ENCODE measurements around the gene RASEF.

The RASEF gene

DNA sequence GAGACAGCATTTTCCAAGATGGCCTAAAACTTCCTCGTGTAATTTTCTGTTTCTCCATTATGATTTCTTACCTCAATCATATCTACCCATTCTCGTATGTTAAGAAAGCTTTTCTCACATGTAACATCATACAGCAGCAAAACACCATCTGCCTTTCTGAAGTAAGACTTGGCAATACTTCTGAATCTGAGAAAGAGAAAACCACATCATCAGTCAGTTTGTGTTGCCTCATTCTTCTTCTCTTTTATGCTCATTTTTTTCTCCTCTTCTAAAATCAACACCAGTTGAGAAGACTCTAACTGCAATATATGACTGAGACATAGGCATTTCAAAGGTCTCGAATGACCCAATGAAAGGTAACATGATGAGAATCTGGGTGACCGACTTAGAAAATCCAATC, 66.0 kb downstream of the RASEF start:
- TF ChIP-seq, protein P1, sequence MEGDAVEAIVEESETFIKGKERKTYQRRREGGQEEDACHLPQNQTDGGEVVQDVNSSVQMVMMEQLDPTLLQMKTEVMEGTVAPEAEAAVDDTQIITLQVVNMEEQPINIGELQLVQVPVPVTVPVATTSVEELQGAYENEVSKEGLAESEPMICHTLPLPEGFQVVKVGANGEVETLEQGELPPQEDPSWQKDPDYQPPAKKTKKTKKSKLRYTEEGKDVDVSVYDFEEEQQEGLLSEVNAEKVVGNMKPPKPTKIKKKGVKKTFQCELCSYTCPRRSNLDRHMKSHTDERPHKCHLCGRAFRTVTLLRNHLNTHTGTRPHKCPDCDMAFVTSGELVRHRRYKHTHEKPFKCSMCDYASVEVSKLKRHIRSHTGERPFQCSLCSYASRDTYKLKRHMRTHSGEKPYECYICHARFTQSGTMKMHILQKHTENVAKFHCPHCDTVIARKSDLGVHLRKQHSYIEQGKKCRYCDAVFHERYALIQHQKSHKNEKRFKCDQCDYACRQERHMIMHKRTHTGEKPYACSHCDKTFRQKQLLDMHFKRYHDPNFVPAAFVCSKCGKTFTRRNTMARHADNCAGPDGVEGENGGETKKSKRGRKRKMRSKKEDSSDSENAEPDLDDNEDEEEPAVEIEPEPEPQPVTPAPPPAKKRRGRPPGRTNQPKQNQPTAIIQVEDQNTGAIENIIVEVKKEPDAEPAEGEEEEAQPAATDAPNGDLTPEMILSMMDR (IDR thresholded peaks at IDR 0.05; ENCODE audit: low read depth, low read length, missing control alignments): no peak
- Histone ChIP-seq H3K27ac (no peak overlapping the region), H3K27me3 (replicated peaks) (no peaks in the 10 kb centered on the region), H3K4me3 (ENCODE audit: low read depth, low read length) (no peak overlapping the region), H3K36me3 (replicated peaks) (no peaks in the 10 kb centered on the region)
- in situ Hi-C loops (cut with HindIII; ENCODE audit: low pct_ligation_motif_present, low sequenced_read_pairs): no loop called here
- DNase-seq: no peak

DNA sequence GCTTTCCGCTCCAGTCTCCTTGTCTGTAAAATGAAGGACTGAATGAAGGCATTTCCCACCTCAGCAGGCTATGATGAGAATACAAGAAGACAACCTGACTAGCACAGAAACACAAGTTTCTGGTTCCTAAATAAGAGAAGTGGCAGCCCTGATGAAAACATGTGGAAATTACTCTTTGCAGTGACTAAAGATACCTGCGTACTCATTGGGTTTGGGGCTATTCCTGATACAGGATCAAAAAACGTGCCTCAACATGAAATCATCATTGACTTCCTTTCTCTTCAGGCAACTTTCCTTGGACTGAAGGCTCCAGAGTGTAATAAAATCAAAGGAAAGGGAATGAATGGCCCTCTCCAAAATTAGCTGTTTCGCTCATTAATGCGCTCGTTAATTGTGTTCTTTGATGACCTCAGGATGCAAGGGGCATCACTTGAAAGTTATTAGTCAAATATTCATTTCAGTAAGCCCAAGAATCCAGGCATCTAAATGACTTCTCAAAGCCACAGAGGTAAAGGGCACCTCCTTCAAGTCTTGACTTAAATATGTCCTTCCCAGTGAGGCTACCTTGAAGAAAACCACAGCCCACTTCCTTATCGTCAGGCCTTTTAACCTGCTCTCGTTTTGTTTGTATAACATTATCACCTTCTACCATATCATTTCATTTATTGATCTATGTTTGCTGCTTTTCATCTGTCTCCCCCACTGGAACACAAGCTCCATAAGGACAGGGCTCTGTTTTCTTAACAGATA, 68.9 kb downstream of the RASEF start:
- TF ChIP-seq, protein P1 (IDR thresholded peaks at IDR 0.05; ENCODE audit: low read depth, low read length, missing control alignments): no peak
- Histone ChIP-seq H3K27me3 (replicated peaks) (no peaks in the 10 kb centered on the region), H3K36me3 (replicated peaks) (no peaks in the 10 kb centered on the region), H3K4me3 (ENCODE audit: low read depth, low read length) (no peak overlapping the region), H3K27ac (no peak overlapping the region)
- in situ Hi-C loops (cut with HindIII; ENCODE audit: low pct_ligation_motif_present, low sequenced_read_pairs): no loop called here
- no peak for DNase-seq

DNA sequence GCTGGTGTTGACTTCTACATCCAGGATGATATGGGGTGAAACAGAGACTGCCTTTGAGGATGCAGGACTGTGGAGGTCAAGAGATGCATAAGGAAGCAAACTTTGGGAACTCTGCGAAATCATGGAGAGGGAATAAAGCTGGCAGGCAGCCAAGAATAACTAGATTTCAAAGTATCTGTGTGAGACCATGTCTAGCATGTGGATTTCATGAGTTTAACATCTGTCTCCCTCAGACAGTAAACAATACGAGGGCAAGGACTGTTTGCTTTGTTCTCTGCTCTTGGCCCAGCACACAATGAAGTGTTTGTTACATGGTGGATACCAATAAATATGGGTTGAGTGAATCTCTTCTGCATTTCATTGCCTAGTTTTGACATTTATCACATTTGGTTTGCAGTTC, 71.3 kb downstream of the RASEF start:
- no peak overlapping the region for H3K27ac ChIP-seq
- no peaks in the 10 kb centered on the region for H3K36me3 ChIP-seq (replicated peaks)
- TF ChIP-seq, protein P1 (IDR thresholded peaks at IDR 0.05; ENCODE audit: low read depth, low read length, missing control alignments): no peak
- no peak overlapping the region for H3K4me3 ChIP-seq (ENCODE audit: low read depth, low read length)
- peak; percentile 7 for DNase-seq
- H3K27me3 ChIP-seq (replicated peaks): no peaks in the 10 kb centered on the region
- in situ Hi-C loops (cut with HindIII; ENCODE audit: low pct_ligation_motif_present, low sequenced_read_pairs): no loop called here

DNA sequence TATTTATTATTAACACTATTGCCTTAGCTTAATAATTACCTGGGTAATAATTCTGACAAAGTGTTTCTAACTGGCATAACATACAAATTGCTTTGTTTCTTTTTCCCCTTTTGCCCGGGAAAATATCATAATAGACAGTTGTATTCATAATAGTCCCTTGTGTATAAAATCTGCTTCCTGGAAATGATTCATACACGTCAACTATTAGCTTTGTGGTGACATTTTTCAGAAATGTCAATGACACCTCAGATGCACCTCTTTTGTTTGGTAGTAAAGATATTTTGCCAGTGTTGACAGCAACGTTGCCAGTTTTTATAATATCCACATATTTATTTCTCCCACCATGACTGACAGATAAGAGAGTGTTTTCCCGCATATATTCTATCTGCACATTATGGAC, 73.0 kb downstream of the RASEF start:
- TF ChIP-seq, protein P1 (IDR thresholded peaks at IDR 0.05; ENCODE audit: low read depth, low read length, missing control alignments): no peak
- Histone ChIP-seq H3K27ac (no peak overlapping the region), H3K36me3 (replicated peaks) (no peaks in the 10 kb centered on the region), H3K4me3 (ENCODE audit: low read depth, low read length) (no peak overlapping the region), H3K27me3 (replicated peaks) (no peaks in the 10 kb centered on the region)
- in situ Hi-C loops (cut with HindIII; ENCODE audit: low pct_ligation_motif_present, low sequenced_read_pairs): no loop called here
- no peak for DNase-seq

DNA sequence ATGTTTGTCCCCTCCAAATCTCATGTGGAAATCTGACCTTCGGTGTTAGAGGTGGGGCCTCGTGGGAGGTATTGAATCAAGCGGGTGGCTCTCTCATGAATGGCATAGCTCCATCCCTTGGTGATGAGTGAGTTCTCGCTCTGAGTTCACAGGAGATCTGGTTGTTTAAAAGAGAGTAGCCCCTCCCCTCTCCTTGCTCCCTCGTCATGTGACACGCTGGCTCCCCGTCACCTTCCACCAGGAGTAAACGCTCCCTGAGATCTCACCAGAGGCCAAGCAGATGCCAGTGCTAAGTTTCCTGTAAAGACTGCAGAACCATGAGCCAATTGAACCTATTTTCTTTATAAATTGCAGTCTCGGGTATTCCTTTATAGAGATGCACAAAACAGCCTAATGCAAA, 74.5 kb downstream of the RASEF start:
- Histone ChIP-seq H3K36me3 (replicated peaks) (no peaks in the 10 kb centered on the region), H3K27me3 (replicated peaks) (no peaks in the 10 kb centered on the region), H3K4me3 (ENCODE audit: low read depth, low read length) (no peak overlapping the region), H3K27ac (no peak overlapping the region)
- in situ Hi-C loops (cut with HindIII; ENCODE audit: low pct_ligation_motif_present, low sequenced_read_pairs): no loop called here
- DNase-seq: no peak
- TF ChIP-seq, protein P1 (IDR thresholded peaks at IDR 0.05; ENCODE audit: low read depth, low read length, missing control alignments): no peak

All from brain microvascular endothelial cell (primary cell).